Superior temporal gyrus (tissue), 1 donor: ENCODE measurements around the gene NUAK1.
"Not testable (repeated sequence)": the region's sequence is repeated elsewhere in the genome, so short reads cannot be mapped to it uniquely, and the experiment has no call there.

ENCODE experiments used
- DNase-seq: peaks from one replicate; pipeline ENCODE4 v3.0.0-alpha.2; 2016; ENCODE audit errors: extremely low spot score

The NUAK1 gene

DNA sequence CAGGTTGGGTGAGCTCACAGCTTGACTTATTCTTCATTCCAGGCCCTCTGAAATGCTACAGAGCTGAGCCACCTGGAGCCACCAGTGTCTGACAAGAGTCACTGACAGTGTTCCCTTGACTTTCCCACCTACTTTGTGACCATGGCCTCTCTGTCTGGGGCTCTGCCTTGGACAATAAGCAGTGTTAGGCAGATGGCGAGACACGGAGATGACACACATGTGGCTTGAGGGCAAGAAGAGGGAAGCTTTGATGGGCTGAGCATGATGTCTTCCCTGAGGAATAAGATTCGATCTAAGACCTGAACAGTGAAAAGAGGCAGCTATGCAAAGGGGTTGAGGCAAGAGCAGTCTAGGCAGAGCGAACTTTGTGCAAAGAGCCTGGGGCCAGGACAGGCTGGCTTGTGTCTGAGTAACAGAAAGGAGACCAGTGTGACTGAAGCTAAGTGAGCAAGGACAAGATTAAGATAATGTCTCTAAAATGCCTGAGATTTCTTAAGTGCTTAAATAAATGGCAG lies 105.5 kb downstream of the NUAK1 start:
- no peak for DNase-seq

DNA sequence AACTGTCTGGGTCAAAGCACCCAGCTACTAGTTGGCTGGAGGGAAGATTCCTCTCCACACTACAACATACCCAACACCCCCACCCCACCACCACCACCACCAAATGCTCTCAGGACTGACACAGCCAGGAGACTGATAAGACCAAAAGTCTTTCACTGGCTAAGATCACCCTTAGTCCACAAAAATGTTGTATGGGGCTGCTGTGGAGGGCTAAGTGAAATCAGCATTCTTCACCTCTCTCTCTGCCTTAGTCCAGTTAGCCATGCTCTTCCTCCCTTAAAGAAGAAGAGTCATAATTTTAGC lies 106.2 kb downstream of the NUAK1 start:
- DNase-seq: no peak

DNA sequence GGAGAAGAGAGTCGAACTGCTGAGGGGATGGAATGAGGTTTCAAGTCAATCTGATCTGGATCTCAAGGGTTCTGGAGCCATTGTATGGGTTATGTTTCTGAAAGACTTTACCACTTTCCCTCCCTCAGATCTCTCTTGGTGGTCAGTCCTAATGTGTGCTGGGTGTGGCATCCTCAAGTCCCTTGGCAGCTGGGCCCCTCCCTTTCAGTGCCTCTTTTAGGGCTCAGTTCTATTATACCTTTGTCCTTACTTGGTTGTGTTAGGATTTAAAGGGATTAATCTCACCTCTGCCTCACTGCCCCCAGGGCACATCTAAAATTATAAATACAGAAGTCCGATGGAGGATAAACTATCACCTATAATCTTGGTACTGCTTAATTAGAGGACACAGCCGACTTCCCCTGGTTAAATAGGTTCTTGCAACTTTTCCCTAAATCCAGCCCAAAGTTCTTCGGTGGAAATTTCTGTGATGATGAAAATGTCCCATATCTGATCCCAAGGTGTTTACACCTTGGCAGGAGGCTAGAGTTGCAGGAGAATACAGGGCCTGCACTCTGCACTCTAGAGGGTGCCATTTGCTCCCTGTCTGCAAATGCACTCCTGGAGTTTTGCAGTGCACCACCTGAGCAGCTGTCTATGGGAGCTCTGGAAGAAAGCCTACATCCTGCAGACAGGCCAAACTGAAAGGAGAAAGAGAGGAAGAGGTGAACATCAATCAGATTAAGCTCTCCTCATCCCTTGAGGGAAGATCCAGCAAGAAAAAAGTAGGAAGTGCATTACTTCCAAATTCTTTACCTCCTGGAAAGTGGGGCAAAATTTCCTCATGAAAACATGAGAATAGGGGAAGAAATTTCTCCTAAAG lies 106.8 kb downstream of the NUAK1 start:
- no peak for DNase-seq

GRCh38 chr12:106030210-106031071 lies 108.3 kb downstream of the NUAK1 start:
- peak; percentile 26 for DNase-seq

GRCh38 chr12:106029532-106029931 lies 109.2 kb downstream of the NUAK1 start:
- no peak for DNase-seq

DNA sequence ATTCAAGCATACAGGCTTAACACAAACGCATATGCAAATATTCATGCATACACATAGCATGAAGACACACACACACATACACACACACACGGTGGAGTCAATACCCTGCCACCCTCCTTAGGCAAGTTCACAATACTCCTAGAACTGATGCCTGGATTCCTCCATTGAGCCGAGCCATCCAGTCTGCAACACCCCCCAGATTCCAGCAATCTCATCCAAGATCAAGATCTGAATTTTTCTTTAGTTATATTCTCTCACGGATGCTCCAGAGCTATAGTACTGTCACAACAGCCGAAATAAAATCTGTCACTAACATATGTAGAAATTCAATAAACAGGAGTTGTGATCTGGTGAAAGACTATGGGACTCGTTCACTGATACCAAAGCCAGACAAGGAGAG lies 110.8 kb downstream of the NUAK1 start:
- DNase-seq: peak; percentile 8

DNA sequence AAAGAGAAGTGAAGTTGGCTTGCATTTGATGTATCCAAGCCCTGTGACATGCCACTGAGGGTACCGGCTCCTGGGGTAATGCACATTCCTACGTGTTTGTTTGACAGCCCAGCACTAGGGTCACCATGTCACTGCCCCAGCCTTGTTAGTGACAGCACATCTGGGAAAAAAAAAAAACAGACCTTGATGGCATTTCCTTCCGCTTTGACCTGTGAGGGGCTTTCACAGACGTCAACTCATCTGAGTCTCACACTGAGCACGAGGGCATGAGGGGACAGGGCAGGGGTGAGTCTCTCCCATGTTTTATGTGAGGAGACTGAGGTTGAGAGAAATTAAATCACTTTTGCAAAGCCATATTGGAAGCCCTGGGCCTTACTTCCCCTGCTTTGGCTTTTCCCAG lies 111.5 kb downstream of the NUAK1 start:
- DNase-seq: no peak

DNA sequence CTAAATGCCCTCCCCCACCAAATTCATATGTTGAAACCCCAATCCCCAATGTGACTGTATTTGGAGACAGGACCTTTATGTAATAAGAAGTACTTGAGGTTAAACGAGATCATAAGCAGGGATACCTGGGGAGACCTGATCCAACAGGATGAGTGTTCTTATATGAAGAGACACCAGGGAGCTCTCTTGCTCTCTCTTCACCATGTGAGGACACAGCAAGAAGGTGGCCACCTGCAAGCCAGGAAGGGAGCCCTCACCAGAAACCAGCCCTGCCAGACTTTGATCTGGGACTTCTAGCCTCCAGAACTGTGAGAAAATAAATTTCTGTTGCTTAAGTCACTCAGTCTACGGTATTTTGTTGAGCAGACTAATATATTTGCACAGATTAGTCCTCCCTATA lies 113.6 kb downstream of the NUAK1 start:
- no peak for DNase-seq

- DNase-seq: no peak
These were observed 115.7 kb downstream of the NUAK1 start for GRCh38 chr12:106023039-106023438.

DNA sequence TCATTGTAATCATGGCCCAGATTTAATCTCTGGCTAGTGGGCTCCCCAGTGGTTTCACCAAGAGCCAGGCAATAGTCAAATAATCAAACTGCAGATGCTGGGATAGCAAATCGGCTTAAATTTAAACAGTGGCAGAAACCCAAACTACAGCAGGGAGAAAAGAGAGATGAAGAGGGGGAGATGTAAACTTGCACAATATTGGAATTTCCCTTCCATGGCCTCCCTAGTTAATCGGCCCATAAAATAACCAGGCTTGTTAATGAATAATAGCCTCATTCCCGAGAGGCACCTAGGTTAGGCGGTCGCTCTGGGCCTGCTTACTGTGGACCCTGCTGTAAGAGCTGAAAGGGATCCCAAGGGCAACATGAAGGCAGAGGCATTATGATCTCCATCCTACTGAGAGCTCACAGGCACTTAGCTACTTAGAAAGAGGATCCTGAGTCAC lies 116.2 kb downstream of the NUAK1 start:
- DNase-seq: no peak

DNA sequence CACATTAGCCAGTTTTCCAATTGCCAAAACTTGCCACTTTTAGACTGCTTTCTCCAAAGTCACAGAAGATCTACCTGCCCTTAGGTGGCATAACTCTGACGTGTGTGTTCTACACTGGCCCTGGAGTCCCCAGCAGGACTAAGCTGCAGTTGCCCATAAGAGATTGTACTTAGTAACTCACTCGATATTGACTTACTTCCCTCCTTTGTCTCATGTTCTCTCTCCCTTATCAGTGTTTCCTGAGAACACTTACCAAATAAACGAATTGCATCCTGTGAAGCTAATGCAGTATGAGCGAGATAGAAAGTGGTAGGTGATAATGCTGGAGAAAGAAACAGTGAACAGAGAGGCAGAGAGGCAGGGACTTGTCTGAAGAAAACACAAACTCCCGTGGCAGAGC lies 117.2 kb downstream of the NUAK1 start:
- no peak for DNase-seq

- no peak for DNase-seq
These were observed 118.0 kb downstream of the NUAK1 start for GRCh38 chr12:106020736-106021135.

GRCh38 chr12:106019144-106019543 lies 119.6 kb downstream of the NUAK1 start:
- DNase-seq: no peak

DNA sequence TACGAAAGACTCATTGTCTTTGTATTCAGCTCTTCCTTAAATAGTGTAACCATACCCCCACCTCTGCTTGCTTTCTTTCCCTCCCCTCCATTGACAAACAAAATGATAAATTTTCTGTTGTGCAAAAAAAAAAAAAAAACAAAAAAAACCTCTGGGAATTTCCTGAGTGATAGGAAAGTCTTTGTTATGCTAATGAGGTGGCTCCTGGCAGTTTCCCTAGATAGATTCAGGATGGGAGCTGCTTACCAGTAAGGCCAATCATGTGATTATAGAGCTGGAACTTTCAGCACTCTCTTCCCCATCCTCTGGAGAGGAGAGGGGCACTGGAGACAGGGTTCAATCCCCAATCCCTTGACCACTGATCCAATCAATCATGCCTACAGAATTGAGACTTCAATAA lies 120.5 kb downstream of the NUAK1 start:
- no peak for DNase-seq

GRCh38 chr12:106016601-106017278 lies 122.0 kb downstream of the NUAK1 start:
- not testable (repeated sequence) for DNase-seq

DNA sequence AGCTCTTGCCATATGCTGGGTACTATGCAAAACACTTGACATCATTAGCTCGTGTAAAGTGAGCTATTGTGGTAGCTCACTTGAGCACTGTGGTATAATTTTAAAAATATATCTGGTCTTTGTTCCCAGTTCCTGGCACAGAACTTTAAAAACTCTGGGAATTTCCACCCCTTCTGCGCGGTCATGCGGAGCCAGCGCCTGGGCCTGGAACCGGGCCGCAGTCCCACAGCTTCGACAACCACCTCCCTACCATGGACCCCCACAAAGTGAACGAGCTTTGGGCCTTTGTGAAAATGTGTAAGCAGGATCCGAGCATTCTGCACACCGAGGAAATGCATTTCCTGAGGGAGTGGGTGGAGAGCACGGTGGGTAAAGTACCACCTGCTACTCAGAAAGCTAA lies 123.1 kb downstream of the NUAK1 start:
- DNase-seq: no peak

DNA sequence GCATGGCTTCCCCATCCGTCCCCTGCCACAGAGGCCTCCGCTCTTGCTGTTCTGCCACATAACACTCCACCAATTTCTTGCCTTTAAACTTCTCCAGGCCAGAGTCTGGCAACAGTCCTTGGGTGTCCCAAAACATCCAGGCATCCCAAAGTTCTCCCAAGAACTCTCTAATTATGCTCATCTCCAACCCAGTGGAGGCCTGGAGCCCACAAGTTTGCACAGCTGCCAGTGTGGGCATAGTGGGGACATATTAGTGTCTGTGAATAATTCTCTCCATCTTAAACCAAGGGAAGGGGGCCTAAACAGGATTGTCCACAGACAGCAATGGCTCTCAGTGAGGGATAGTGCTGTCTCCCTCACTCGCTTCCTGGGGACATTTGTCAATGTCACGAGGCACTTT lies 124.8 kb downstream of the NUAK1 start:
- no peak for DNase-seq
